Epidermal melanocyte (primary cell): ENCODE results near the gene CTBP2.
A peak's percentile ranks its signal among the peaks of the same experiment; 100 is the strongest.

Experiments used
- DNase-seq: peaks from one replicate; pipeline ENCODE4 v3.0.0; 2011; ENCODE audit warnings: low spot score; ENCODE audit not compliant: insufficient read length

CTBP2 gene

DNA sequence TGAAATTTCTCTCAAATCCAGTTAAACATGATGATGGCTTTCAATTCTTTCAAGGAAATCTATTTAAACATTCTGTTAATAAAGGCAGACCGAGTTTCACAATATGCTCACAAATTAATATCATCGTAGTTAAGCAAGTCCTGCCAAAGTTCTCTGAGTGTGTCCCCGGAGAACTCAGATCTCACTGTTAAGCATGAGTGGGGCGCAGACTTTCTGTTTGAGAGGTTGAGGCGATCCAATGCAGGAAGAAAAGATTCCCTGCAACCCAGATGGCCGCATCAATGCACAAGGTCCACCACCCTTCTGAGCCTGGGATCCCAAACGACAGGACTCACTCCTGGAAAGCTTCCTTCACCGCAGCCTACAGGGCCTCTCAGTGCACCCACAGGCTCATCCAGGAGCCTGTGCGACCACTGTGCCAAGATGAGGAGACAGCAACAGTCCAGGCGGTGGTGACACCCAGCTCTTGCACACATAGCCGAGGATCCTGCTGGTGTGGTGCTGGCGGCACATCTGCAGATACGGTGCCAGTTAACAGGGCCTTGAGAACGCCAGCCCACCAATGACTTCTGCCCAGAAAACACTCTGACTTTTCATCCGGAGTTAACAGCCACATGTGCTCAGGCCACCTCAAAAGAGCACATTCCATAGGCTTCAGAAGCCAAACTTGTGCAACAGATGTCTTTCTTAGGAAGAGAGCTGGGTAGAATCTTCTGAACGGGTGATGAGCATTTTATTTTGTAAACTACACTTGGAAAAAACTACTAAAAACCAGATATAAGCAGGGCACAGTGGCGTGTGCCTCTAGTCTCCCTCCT is 116.3 kb downstream of the CTBP2 start:
- peak; percentile 40 for DNase-seq

DNA sequence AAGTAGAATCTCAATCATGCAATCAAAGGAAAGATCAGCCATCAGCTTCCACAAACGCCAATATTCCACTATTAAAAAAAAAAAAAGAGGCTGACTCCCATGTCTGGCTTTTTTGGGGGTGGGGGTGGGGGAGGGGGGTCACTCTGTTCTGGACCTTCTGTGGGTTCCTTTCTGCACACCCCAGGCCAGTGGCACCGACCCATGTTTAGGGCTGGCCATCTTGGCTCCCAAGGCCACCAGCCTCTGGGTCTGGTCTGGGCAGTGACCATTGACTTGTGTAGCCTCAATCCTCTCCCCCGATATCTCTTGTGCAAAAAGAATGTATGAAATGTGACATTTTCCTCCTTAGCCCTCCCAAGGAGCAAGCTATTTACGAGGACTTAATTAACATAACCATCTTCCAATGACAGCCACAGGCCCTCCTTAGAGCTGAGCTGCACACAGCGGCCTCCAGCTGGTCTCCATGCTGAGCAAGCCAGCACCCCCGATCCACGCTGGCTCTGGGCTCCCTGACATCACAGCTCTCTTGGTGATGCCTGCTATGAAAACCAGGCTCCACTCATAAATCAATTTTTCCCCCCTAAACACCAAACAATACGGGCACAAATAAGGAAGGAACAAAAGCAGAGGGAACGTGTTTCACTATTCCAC is 118.4 kb downstream of the CTBP2 start:
- DNase-seq = no peak

DNA sequence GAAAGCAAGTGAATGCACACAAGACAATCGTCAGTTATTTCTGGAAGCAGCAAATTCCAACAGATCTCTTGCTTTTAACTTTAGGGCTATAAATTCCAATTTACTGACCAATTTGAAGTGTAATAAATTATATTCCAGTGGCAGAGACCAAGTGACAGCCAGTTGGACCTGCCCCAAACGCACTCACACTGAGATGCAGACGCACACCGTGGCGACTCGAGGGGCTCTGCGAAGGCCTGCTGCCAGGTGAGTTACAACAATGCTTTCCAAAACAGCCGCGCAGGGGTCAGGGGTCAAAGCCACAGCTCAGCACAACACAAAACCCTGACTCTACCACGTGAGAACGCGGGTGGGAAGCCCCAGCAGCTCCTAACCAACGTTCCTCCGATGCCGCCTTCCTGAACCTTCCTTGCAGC is 121.0 kb downstream of the CTBP2 start:
- DNase-seq = no peak

DNA sequence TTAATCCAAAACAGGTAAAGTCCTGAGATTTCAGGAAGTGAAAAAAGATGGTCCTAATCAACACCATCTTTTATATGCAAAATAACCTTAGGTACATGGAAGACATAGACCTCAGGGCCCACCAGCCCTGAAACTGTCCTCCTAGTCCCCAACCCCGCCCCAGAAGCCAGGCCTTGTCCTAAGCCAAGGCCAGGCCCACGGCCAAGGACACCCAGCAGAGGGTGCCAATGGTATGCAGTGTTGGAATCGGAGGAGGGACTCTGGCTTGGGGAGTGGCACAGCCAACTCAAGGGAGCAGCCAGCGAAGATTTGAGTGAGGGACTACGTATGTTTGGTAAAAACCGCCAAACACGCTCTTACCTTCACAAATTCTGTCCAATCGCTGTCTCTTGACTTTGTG is 121.7 kb downstream of the CTBP2 start:
- no peak for DNase-seq

DNA sequence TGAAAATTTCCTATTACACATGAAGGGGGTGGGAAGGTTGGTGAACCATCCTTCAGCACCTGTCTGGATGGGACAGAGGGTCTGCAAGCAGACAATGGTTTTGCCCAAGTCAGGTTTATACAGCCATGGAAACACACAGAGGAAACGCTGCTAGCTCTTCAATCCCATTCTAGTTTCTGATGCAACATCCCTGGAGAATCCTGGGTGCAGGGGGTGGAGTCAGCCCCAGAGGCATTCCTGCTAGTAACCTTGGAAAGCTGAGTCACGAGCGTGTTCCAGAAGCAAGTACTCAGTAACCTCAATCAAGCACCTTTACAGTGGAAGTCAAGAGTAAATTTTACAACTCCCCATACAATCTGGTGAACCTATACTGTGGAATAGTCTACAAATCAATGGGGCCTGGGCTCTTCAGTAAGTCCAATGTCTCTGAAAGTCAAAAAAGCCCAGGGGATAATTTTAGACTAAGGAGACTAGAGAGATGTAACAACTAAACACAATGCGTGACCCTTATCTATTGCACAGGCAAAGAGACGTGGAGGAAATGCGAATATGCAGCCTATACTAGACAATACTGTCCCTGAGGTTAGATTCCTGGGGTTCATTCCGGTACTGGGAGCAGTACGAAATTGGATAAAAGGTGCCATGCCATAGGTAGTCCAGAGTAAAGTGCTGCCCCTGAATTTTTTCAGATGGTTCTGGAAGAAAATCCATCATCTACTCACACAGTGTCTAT is 123.1 kb downstream of the CTBP2 start:
- DNase-seq = no peak

DNA sequence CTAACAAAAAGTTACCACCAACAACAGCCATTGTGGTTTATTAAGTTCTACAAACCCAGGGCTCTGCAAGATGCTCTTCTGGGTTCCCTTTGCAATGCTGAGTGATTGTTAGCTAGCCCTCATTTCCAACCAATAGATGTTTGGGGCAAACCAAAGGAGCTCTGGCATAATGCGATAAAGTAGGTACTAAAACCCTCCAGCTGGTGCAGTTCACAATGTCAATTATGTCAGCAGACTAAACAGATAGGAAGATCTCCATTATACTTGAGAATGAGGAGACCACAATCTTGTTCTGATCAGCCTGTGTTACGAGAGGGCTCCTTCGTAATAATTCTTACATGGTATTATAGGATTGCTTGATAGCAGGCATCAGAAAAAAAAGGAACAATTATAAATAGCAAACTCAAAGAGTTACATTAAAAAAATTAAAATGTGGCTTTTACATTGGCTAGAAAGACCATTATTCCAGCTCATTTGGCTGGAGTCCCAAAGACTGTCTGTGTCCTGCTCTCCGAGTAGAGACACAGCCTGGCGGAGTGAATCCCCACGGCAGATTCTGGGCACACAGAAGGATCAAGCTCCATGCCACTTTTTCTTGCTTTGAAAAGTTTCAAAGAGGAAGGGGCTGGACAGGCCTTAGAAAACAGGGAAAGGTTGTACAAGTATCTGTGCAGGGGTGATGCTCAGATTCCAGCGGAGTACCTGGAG is 124.6 kb downstream of the CTBP2 start:
- DNase-seq = no peak

DNA sequence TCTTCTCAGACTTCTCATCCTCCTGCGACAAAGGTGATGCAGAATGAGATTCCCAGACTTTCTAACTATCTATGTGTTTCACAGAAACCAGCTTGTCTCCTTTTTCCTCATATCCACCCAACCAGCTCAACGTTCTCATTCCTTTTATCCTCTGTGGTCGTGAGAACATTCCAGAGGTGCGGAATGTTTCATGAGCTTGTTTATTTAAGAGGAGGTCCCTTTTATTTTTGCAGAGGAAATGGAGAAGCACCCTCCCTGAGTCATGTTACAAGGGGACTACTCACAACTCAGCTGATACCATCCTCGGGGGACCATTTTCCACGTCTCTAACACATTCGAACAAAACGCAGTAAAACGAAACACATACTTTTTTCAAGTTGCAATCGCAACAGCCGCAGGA is 125.2 kb downstream of the CTBP2 start:
- peak; percentile 66 for DNase-seq

DNA sequence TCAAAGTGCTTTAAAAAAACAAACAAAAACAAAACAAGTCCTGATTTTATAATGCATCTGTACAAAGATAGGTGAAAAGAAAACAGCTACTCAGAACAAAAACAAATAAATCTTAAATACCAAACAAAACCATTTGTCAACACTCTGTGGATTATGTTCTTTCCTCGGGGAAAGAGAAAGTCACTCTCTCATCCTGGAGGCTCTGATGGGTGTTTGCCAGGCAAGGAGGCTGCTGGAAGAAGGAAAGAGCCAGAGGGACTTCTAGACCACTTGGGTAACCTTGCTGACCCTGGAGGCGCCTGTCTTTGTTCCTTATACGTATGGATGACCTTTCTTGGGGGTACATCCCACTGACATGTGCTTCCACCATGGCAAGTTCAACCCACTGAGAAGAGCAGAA is 125.7 kb downstream of the CTBP2 start:
- DNase-seq = no peak

DNA sequence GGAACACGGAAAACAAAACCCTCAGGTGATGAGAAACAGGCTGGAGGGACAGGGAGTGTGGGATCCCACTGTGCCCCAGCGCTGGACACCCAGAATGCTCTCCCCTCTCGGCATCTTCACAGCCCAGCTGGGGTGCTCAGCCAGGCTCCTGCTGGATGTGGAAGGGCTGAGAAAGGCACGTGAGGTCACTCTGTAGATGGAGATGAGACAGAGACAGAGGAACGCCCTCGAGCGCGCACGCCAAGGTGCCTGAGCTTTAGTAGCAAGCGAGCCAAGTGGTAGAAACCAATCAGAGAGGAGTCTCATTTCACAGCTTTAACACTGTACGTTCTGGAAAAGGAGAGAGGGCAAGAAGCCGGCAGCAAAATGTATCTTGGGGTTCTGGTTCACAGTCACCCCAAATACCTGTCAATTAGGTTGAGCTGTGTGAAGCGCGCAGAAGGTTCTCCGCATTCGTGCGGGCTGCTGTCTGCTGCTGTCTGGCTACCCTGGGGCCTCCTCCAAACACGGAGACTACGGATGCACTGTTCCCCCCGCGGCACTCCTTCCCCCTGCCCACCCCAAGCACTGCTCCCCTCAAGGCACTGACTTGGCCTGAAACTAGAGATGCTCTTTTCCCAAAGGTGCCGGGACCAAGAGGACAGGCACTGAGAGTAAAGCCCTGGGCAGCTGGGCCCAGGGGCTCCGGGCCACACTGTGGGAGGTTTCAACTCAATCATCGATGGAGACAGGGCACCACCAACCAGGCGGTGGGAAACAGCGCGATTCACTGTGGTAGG is 127.0 kb downstream of the CTBP2 start:
- no peak for DNase-seq

DNA sequence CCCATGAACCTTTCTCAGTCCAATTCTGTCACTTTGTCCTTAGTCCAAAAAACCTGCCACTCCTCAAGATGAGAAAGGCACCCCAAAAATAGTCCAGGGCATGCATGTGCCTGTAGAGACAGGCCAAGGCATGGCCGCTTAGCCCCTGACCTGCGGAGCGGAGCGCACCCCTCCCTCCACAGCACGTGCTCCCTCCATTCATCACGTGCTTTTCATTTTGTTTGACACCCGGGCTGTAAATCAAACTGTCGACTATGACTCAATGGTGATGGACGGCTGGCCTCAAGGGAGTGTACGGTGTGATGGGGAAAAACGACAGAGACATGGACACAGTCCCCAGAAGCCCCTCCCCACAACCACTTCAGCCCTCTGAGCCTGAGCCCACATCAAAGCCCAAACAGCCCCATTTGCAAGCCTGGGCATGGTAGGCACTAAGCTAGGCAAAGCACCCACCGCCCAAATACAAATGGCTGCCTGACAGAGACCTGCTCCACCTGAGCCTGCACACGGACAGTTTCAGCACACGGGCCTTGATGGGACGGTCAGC is 127.8 kb downstream of the CTBP2 start:
- no peak for DNase-seq

DNA sequence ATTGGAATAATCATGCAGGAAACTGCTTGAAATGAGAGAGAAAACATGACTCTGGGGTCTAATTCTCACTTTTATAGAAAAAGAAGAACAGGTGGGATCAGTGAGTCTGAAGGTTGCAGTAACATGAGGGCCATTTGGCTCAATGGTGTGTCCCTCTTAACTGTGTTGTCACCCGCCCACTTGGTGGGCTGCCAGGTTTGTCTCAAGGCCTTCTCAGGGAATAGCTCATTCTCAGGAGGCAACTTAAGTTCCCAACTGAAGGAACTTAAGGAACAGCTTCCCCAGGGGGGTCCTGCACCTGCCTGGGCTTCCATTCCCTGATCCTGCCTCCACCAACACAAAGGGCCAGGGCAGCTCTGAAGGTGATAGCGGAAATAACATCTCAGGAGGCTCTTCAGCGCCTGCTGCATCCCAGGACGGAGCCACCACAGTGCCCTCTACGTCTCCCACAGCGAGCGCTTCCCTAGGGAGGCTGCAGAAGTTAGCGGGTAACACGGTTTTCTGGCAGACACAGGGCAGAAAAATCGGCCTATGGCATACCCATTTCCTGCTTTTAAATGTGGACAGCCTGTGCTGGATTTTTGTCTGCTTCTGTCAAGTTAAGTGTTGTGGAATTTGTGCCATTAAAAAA is 129.7 kb downstream of the CTBP2 start:
- no peak for DNase-seq

DNA sequence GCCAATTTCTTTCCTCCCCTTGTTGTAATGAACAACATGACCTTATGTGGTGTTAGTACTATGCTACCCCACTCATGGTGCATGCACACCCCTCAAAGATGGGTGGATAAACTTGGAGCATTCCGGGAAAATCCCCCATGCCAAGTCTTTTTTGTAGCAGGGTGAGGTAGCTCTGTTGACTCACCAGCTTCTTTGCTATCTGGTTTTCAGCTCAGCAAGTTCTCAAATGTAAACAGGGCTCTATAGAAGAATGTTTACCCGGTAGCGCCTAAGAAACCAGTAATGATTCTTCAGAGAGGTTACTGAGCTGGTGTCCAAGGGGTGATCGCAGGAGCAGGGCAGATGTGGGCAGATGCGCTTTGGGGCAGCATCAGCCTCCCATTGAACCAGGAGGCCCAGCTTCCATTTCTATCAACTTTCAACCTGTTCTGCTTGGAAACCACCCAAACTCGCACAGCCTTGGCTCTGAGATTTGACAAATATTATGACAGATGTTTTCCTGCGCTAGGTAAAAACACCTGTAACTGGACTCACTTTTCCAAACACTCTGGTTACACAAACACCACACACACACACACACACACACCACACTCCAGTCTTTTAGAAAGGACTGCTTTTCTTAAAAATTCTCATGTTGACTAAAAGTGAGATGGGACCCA is 130.7 kb downstream of the CTBP2 start:
- DNase-seq = no peak

DNA sequence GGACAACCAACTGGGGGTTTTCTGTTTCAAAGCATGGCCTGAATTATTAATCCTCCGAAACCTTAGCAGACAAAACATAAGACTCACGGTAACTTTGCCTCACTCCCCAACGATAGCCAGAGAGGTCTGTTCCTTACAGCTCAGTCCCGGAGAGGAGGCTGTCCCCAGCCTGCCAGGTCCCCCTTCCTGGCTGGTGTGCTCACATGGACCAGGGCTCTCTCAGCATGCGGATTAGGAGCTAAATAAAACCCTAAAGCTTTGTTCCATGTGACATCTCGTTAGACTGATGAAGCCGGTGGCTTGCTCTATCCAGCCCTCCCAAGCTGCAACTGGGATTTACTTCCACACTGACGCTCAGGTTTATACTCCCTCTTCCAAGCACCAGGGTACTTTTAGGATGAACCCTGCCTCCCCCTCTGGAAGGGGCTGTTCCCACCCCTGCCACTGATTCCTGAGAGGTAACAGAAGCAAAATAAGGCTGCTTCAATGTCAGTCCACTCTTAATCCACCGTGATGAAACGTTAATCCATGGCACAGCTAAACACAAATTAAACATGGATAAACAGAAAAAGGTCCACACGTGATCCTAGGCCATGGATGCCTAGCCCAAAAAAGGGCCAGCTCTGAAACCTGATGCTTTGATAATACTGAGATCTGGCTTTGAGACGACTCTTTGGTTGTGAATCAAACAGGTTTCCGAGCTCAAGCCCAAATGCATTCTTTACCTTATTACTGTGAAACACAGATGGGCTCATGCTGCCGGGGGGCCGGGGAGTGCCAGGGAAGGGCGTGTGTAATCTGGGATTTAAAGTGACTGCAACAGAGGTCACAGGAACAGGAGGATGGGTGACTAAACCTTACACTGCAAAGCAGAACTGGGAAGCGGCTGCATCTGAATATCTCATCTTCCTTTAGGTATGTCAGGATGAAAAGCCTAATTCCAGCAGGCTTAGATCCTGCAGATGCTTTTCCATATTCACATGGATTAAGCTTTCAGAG is 132.2 kb downstream of the CTBP2 start:
- no peak for DNase-seq

DNA sequence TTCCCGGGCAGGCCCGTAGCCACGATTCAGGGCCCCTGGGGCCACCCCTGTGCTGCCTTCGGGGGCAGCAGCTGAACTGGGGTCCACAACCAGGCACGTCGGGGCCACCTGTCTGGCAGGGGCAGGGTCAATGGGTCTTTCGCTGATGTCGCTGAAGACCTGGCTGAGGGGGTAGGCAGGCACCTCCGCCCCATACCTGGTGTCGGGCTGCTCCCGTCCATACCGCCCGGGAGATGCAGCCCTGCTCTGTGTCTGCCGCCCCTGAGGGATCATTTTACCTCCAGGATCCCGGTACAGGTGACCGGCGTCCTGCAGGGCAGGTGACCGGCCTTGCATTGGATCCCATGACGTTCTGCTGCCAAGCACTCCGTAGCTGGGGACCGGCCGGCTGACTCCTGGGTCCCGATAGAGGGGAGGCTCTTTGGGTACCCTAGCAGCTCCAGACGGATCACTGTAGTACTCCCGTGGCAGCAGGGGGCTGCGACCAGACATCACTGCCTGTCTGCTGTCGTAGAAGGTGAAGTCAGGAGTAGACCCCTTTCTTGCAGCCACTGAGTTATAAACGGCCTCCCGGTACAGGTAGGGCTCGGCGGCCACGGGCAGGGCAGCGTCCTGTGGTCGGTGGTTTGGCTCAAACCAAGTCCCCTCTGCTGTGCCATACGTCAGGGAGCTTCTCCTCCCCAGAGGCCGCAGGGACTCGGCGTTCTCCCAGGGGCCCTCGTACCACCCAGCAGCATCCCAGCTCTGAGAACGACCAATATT is 133.2 kb downstream of the CTBP2 start:
- no peak for DNase-seq

DNA sequence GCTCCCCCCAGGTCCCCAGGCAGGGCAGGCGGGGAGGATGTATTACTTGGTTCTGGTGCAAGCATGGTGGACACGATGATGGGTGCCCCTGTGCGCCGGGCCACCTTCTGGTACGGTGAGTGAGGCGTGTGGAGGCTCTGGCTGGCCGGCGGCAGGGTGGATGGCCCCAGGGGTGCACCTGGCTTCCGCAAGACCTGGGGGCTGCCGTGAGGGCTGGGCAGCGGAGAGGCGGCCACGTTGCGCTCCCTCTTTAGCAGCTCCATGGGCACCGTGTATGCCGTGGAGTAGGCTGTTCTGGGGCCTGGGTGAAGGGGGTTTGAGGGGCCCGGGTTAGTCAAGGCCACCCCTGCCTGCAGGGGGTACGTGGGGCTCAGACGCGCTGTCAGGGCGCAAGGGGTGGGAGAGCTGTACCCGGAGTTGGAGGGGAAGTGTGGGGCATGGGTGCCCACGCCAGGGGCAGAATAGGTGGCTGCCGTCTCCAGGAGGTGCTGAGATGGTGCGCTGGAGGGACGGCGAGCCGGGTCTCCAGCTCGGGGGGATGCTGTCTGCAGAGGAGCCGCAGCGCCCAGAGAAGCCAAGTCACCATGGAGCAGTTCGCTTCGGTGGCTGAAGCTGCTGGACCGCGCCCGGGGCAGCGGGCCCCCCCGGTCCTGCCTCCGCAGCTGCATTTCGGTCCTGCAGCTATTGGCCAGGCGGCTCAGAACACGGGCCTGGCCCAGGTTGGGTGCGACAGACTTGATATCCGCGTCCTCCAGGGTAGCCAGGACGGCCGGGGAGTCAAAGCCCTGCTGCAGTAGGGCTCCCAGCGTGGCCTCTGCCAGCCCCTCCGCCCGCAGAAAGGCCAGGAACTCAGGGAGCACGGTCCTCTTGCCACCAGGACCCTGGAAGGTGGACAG is 134.1 kb downstream of the CTBP2 start:
- no peak for DNase-seq

DNA sequence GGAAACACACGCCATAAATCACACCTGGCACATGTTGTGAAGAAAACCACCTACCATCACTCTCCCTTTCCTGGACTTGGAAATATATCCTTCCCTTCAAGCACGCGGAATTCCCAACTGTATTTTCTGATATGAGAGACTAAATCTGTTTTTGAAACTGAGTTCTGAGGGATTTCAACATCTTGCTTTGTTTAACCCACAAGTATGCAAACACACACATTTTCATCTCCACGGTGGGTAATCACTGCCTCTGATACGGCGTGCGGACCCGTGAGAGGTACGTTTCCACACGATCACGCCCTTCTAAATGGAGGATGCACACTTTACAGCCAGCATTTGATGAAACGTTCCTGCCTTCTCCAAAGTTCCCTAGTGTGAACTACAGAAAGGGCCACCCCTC is 135.0 kb downstream of the CTBP2 start:
- no peak for DNase-seq
